ENCODE measurements around the gene SLC9A5. TPM values are rescaled to one million over a fixed set of nuclear protein-coding genes. Genes with fewer than 3 reads are reported as not detected.

The SLC9A5 gene
- total and polyA plus RNA-seq, 2 experiments from 2014 or later = 4.5 to 5.4 TPM

DNA sequence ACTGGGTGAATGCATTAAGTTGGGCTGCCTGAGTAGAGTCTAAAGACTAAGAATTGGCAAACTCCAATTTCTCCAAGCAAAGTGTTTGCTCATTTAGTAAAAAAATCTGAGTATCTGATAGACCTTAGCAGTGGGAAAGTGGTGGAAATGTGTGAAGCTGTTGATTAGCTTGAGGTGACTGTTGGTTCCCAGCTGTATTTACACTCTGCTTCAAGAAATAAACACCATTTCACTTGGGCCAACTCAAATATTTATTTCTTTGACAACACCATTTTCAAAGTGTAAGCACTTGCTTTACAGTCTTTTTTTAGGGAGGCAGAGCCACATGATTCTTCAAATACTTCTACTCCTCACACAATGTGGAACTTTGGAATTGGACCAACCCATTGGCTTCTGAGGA lies 69.1 kb downstream of the SLC9A5 start:
- Histone ChIP-seq H3K4me2 (no peak overlapping the region), H3K27me3 (ENCODE audit: insufficient read depth) (peaks cover 8% of the 10 kb centered on the region; the same call in 1 of the 2 replicates), H3K9me2 (ENCODE audit: insufficient read depth) (no peaks in the 10 kb centered on the region), H3F3A (replicated peaks; ENCODE audit: low read depth) (no peaks in the 10 kb centered on the region), H3K4me1 (ENCODE audit: insufficient read depth) (no peaks in the 10 kb centered on the region), H3K4me3 (no peak overlapping the region), H4K20me1 (replicated peaks; ENCODE audit: insufficient read depth) (no peaks in the 10 kb centered on the region), H3K27ac (ENCODE audit: low read depth) (no peak overlapping the region), H3K79me2 (replicated peaks; ENCODE audit: insufficient read depth) (no peaks in the 10 kb centered on the region), H3K36me3 (ENCODE audit: insufficient read depth) (no peaks in the 10 kb centered on the region), H2AFZ (no peak overlapping the region)
- no peaks in the 10 kb centered on the region for H3K9me3 Mint-ChIP-seq
- H3K27ac Mint-ChIP-seq = no peak overlapping the region
- H3K4me1 Mint-ChIP-seq = peaks cover 5% of the 10 kb centered on the region; the same call in 1 of the 3 replicates
- H3K4me3 Mint-ChIP-seq = no peak overlapping the region
- TF ChIP-seq, protein P1, sequence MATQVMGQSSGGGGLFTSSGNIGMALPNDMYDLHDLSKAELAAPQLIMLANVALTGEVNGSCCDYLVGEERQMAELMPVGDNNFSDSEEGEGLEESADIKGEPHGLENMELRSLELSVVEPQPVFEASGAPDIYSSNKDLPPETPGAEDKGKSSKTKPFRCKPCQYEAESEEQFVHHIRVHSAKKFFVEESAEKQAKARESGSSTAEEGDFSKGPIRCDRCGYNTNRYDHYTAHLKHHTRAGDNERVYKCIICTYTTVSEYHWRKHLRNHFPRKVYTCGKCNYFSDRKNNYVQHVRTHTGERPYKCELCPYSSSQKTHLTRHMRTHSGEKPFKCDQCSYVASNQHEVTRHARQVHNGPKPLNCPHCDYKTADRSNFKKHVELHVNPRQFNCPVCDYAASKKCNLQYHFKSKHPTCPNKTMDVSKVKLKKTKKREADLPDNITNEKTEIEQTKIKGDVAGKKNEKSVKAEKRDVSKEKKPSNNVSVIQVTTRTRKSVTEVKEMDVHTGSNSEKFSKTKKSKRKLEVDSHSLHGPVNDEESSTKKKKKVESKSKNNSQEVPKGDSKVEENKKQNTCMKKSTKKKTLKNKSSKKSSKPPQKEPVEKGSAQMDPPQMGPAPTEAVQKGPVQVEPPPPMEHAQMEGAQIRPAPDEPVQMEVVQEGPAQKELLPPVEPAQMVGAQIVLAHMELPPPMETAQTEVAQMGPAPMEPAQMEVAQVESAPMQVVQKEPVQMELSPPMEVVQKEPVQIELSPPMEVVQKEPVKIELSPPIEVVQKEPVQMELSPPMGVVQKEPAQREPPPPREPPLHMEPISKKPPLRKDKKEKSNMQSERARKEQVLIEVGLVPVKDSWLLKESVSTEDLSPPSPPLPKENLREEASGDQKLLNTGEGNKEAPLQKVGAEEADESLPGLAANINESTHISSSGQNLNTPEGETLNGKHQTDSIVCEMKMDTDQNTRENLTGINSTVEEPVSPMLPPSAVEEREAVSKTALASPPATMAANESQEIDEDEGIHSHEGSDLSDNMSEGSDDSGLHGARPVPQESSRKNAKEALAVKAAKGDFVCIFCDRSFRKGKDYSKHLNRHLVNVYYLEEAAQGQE (IDR thresholded peaks at IDR 0.05; ENCODE audit: unreplicated experiment) = no peak
- TF ChIP-seq, protein P2, sequence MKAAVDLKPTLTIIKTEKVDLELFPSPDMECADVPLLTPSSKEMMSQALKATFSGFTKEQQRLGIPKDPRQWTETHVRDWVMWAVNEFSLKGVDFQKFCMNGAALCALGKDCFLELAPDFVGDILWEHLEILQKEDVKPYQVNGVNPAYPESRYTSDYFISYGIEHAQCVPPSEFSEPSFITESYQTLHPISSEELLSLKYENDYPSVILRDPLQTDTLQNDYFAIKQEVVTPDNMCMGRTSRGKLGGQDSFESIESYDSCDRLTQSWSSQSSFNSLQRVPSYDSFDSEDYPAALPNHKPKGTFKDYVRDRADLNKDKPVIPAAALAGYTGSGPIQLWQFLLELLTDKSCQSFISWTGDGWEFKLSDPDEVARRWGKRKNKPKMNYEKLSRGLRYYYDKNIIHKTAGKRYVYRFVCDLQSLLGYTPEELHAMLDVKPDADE (IDR thresholded peaks at IDR 0.05) = no peak
- TF ChIP-seq ZNF114 (CRISPR knock-in tag; IDR thresholded peaks at IDR 0.05) (no peak), POLR2AphosphoS5 (IDR thresholded peaks at IDR 0.05; ENCODE audit: low read depth) (no peak), JUNB (IDR thresholded peaks at IDR 0.05; ENCODE audit: unreplicated experiment) (no peak)
- no peak for DNase-seq (ENCODE audit: low spot score)
- H3K27me3 Mint-ChIP-seq (ENCODE audit: insufficient read depth, low read depth, poor library complexity) = no peaks in the 10 kb centered on the region
- ATAC-seq = no peak
- H3K36me3 Mint-ChIP-seq (ENCODE audit: low read depth) = no peaks in the 10 kb centered on the region

MicroRNA genes within 50 kb of the gene (microRNA counts, 767-probe panel; counts per million panel counts)
- not detected for microRNA hsa-miR-328

Small RNA genes lying within 50 kb of the gene (microRNA-seq; reads per million reads assigned to microRNA genes)
- gene MIR328 = 1.8 reads per million

Small RNA genes lying within 50 kb of the gene (small RNA-seq; reads per million reads assigned to genes)
- not detected for gene MIR328 (ENCODE audit: low replicate concordance)

Other genes starting within 250 kb of the SLC9A5 start
- 26.9 and 27.8 TPM in 2 replicates for gene CBFB, start 219.8 kb upstream of the SLC9A5 start, total RNA-seq (2014; rRNA removed; shearing (Covaris generic))
- 26.1 and 31.0 TPM in 2 replicates for gene CBFB, start 219.8 kb upstream of the SLC9A5 start, polyA plus RNA-seq (2016; fragmentation: Nextera tagmentation; extraction: Ambion mirVana)
- gene PHAF1, start 139.0 kb upstream of the SLC9A5 start, total RNA-seq (2014; rRNA removed; shearing (Covaris generic)) = 26.6 and 35.9 TPM in 2 replicates
- 14.2 and 14.7 TPM in 2 replicates for gene PHAF1, start 139.0 kb upstream of the SLC9A5 start, polyA plus RNA-seq (2016; fragmentation: Nextera tagmentation; extraction: Ambion mirVana)
- gene B3GNT9, start 98.0 kb upstream of the SLC9A5 start, total RNA-seq (2014; rRNA removed; shearing (Covaris generic)) = 6.8 and 7.0 TPM in 2 replicates
- gene B3GNT9, start 98.0 kb upstream of the SLC9A5 start, polyA plus RNA-seq (2016; fragmentation: Nextera tagmentation; extraction: Ambion mirVana) = 0.99 and 1.5 TPM in 2 replicates
- gene TRADD, start 89.1 kb upstream of the SLC9A5 start, total RNA-seq (2014; rRNA removed; shearing (Covaris generic)) = 0.42 TPM in 1 of 2 replicates, not detected in the other
- gene TRADD, start 89.1 kb upstream of the SLC9A5 start, polyA plus RNA-seq (2016; fragmentation: Nextera tagmentation; extraction: Ambion mirVana) = 0.50 and 0.55 TPM in 2 replicates
- gene FBXL8, start 89.0 kb upstream of the SLC9A5 start, total RNA-seq (2014; rRNA removed; shearing (Covaris generic)) = not detected in 2 replicates
- gene FBXL8, start 89.0 kb upstream of the SLC9A5 start, polyA plus RNA-seq (2016; fragmentation: Nextera tagmentation; extraction: Ambion mirVana) = 0.26 TPM in 1 of 2 replicates, not detected in the other
- 1.3 TPM in 1 of 2 replicates, not detected in the other for gene HSF4, start 84.2 kb upstream of the SLC9A5 start, total RNA-seq (2014; rRNA removed; shearing (Covaris generic))
- 0.19 TPM in 1 of 2 replicates, not detected in the other for gene HSF4, start 84.2 kb upstream of the SLC9A5 start, polyA plus RNA-seq (2016; fragmentation: Nextera tagmentation; extraction: Ambion mirVana)
- gene NOL3, start 78.4 kb upstream of the SLC9A5 start, total RNA-seq (2014; rRNA removed; shearing (Covaris generic)) = 0.27 and 3.3 TPM in 2 replicates
- gene NOL3, start 78.4 kb upstream of the SLC9A5 start, polyA plus RNA-seq (2016; fragmentation: Nextera tagmentation; extraction: Ambion mirVana) = 2.7 and 4.0 TPM in 2 replicates
- 22.7 and 23.1 TPM in 2 replicates for gene MATCAP1, start 65.0 kb upstream of the SLC9A5 start, total RNA-seq (2014; rRNA removed; shearing (Covaris generic))
- 9.5 and 13.3 TPM in 2 replicates for gene MATCAP1, start 65.0 kb upstream of the SLC9A5 start, polyA plus RNA-seq (2016; fragmentation: Nextera tagmentation; extraction: Ambion mirVana)
- 1.6 and 2.3 TPM in 2 replicates for gene EXOC3L1, start 58.8 kb upstream of the SLC9A5 start, total RNA-seq (2014; rRNA removed; shearing (Covaris generic))
- gene EXOC3L1, start 58.8 kb upstream of the SLC9A5 start, polyA plus RNA-seq (2016; fragmentation: Nextera tagmentation; extraction: Ambion mirVana) = 0.92 and 1.1 TPM in 2 replicates
- 135 and 168 TPM in 2 replicates for gene E2F4, start 56.8 kb upstream of the SLC9A5 start, total RNA-seq (2014; rRNA removed; shearing (Covaris generic))
- gene E2F4, start 56.8 kb upstream of the SLC9A5 start, polyA plus RNA-seq (2016; fragmentation: Nextera tagmentation; extraction: Ambion mirVana) = 67.0 and 67.2 TPM in 2 replicates
- 16.2 and 18.3 TPM in 2 replicates for gene ELMO3, start 49.8 kb upstream of the SLC9A5 start, total RNA-seq (2014; rRNA removed; shearing (Covaris generic))
- 4.5 and 4.7 TPM in 2 replicates for gene ELMO3, start 49.8 kb upstream of the SLC9A5 start, polyA plus RNA-seq (2016; fragmentation: Nextera tagmentation; extraction: Ambion mirVana)
- gene TMEM208, start 21.8 kb upstream of the SLC9A5 start, total RNA-seq (2014; rRNA removed; shearing (Covaris generic)) = 18.4 and 23.2 TPM in 2 replicates
- 82.3 and 89.7 TPM in 2 replicates for gene TMEM208, start 21.8 kb upstream of the SLC9A5 start, polyA plus RNA-seq (2016; fragmentation: Nextera tagmentation; extraction: Ambion mirVana)
- 48.2 and 52.7 TPM in 2 replicates for gene FHOD1, start 1.5 kb upstream of the SLC9A5 start, total RNA-seq (2014; rRNA removed; shearing (Covaris generic))
- 26.2 and 28.4 TPM in 2 replicates for gene FHOD1, start 1.5 kb upstream of the SLC9A5 start, polyA plus RNA-seq (2016; fragmentation: Nextera tagmentation; extraction: Ambion mirVana)
- 10.3 and 17.1 TPM in 2 replicates for gene PLEKHG4, start 30.6 kb downstream of the SLC9A5 start, total RNA-seq (2014; rRNA removed; shearing (Covaris generic))
- gene PLEKHG4, start 30.6 kb downstream of the SLC9A5 start, polyA plus RNA-seq (2016; fragmentation: Nextera tagmentation; extraction: Ambion mirVana) = 3.2 and 4.9 TPM in 2 replicates
- 0.31 TPM in 1 of 2 replicates, not detected in the other for gene KCTD19, start 77.8 kb downstream of the SLC9A5 start, total RNA-seq (2014; rRNA removed; shearing (Covaris generic))
- gene KCTD19, start 77.8 kb downstream of the SLC9A5 start, polyA plus RNA-seq (2016; fragmentation: Nextera tagmentation; extraction: Ambion mirVana) = 0.61 and 0.65 TPM in 2 replicates
- gene LRRC36, start 77.8 kb downstream of the SLC9A5 start, total RNA-seq (2014; rRNA removed; shearing (Covaris generic)) = 1.2 TPM in 1 of 2 replicates, not detected in the other
- gene LRRC36, start 77.8 kb downstream of the SLC9A5 start, polyA plus RNA-seq (2016; fragmentation: Nextera tagmentation; extraction: Ambion mirVana) = not detected in 2 replicates
- gene TPPP3, start 144.5 kb downstream of the SLC9A5 start, total RNA-seq (2014; rRNA removed; shearing (Covaris generic)) = 0.28 TPM in 1 of 2 replicates, not detected in the other
- 0.26 and 1.3 TPM in 2 replicates for gene TPPP3, start 144.5 kb downstream of the SLC9A5 start, polyA plus RNA-seq (2016; fragmentation: Nextera tagmentation; extraction: Ambion mirVana)
- gene ZDHHC1, start 167.5 kb downstream of the SLC9A5 start, total RNA-seq (2014; rRNA removed; shearing (Covaris generic)) = 2.3 and 2.7 TPM in 2 replicates
- gene ZDHHC1, start 167.5 kb downstream of the SLC9A5 start, polyA plus RNA-seq (2016; fragmentation: Nextera tagmentation; extraction: Ambion mirVana) = 1.4 and 1.6 TPM in 2 replicates
- gene HSD11B2, start 182.1 kb downstream of the SLC9A5 start, total RNA-seq (2014; rRNA removed; shearing (Covaris generic)) = 23.0 and 25.1 TPM in 2 replicates
- gene HSD11B2, start 182.1 kb downstream of the SLC9A5 start, polyA plus RNA-seq (2016; fragmentation: Nextera tagmentation; extraction: Ambion mirVana) = 14.8 and 16.6 TPM in 2 replicates
- gene ATP6V0D1, start 232.2 kb downstream of the SLC9A5 start, total RNA-seq (2014; rRNA removed; shearing (Covaris generic)) = 68.7 and 69.4 TPM in 2 replicates
- 19.5 and 20.6 TPM in 2 replicates for gene ATP6V0D1, start 232.2 kb downstream of the SLC9A5 start, polyA plus RNA-seq (2016; fragmentation: Nextera tagmentation; extraction: Ambion mirVana)
- gene AGRP, start 234.6 kb downstream of the SLC9A5 start, total RNA-seq (2014; rRNA removed; shearing (Covaris generic)) = not detected in 2 replicates
- gene AGRP, start 234.6 kb downstream of the SLC9A5 start, polyA plus RNA-seq (2016; fragmentation: Nextera tagmentation; extraction: Ambion mirVana) = not detected in 2 replicates